GM19397 (cell line): ENCODE results near the gene TTC39B.
"Not testable (repeated sequence)": the region's sequence is repeated elsewhere in the genome, so short reads cannot be mapped to it uniquely, and the experiment has no call there.

ENCODE experiments used
- ATAC-seq: cut with Tn5 transposase; IDR thresholded peaks from one replicate; pipeline ENCODE4 v1.9.1; 2021; ENCODE audit warnings: mild to moderate bottlenecking, moderate library complexity; ENCODE audit not compliant: unreplicated experiment

TTC39B gene

DNA sequence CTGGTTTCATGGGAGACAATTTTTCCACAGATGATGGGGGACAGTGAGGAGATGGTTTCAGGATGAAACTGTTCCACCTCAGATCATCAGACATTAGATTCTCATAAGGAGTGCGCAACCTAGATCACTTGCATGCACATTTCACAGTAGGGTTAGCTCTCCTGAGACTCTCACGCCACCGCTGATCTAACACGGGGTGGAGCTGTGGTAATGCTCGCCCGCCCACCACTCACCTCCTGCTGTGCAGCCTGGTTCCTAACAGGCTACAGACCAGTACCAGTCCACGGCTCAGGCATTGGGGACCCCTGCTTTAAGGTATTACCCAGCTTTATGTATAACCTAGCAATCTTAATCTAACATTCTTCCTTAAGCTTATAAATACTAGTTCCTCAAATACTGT is 35.6 kb downstream of the TTC39B start:
- ATAC-seq, result no peak

DNA sequence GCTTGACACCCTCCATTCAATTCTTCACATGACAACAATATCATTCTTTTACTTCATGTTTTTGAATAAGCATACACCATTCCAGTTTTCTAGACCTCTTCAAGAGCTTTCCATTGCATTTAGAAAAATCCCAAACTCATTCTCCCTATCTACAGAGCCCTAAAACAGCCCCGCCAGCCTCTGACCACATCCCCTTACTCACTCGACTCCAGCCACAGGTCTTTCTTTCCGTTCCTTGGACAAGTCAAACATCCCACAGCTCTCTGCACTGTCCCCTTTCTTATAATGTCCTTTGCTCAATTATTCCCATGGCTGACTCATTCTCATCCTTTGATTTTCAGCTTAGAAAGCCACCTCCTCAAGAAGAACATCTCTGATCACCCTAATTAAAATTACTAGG is 38.2 kb downstream of the TTC39B start:
- ATAC-seq, result no peak

DNA sequence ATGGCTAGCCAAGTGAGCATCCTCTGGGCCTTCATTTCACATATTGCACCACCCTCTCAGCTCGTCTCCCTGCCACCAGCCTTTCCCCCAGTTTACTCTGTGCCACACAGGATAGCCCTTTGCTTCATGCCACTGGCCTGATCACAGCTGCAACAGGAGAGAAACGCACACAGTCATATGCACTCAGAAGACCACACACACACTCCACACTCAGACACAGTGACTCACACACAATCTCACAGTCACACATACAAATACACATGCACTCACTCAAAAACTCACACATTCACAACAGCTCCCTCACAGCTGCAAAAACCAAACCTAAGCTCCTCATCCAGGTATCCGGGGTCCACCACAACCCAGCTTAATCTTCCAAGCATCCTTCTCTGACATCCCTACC is 38.7 kb downstream of the TTC39B start:
- ATAC-seq, result no peak

DNA sequence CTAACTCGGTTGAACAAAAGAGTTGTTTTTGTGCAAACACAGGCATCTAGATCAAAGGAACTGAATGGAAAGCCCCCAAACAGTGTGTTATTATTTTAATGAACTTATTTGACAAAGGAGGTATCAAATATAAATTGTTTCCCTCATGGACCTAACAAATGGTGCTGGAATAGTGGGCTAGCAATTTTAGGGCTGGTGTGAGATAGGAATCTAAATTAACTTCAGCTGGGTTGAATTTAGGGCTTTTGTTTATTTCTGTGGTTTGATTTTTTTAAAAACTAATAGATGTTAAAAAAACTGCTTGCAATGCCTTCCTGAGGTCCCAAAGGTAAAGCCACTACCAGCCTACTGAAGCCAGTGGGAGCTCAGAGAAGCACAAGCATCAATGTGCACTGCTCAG is 42.1 kb downstream of the TTC39B start:
- ATAC-seq, result no peak

DNA sequence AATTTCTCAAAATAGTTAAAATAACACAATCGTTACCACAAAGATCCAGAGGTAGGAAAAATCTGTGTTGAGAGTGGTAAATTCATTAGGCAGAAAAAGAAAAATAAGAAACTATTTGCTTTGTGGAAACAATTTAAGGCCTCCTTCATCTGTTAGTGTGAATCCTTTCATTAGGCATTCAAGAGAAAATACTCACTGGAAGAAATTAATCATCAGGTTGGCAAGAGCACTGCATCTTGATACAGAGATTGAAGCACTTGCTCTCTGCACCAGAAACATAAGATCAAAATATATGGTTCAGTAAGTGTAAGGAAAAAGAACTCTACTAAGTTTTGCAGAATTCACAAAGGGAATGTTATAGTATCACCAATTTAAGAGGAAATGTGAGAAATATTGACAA is 44.4 kb downstream of the TTC39B start:
- no peak for ATAC-seq

DNA sequence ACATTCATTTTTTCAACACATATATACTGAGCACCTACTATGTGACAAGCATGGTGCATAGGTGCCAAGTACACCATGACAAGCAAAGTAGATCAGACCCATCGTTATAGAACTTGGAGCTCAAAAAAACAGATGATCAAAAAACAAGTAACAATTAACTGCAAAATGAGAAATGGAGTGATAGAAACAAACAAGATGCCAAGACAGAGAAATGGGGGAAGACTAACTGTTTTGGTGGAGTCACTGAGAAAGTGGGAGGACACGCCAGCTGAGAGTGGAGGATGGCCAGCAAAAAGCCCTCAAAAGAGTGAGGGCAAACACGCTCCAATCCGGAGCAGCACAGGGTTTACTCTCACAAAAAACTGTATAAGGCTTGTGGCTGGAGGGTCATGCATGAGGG is 50.6 kb downstream of the TTC39B start:
- ATAC-seq, result no peak

DNA sequence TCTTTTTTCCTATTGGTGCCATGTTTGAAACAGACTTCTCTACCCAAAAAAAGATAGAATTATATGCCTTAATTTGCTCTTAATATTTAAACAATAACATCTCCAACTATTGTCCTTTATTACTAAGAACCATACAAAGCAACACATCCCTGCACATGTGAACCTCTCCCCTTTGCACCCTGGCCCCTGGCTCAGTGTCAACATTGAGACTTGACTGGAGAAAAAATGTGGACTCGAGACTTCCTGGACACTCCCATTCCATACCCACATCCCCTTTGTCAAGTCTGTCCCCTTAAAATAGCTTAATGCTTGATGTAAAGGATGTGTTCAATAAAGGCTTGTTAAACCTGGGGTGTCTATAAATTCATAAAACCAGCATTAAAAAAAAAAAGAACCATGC is 53.2 kb downstream of the TTC39B start:
- ATAC-seq, result no peak

DNA sequence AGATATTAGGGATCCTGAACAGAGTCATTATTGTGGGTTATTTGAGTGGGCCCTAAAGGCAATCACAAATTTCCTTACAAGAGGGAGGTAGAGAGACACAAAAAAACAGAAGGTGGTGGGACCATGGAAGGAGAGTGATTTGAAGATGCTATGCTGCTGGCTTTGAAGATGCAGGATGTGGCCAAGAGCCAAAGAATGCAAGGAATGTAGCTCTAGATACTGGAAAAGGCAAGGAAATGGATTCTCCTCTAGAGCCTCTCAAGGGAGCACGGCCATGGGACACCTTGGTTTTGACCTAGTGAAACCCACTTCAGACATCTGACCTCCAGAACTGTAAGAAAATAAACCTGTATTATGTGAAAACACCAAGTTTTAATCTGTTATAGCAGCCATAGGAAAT is 53.8 kb downstream of the TTC39B start:
- ATAC-seq, result no peak

DNA sequence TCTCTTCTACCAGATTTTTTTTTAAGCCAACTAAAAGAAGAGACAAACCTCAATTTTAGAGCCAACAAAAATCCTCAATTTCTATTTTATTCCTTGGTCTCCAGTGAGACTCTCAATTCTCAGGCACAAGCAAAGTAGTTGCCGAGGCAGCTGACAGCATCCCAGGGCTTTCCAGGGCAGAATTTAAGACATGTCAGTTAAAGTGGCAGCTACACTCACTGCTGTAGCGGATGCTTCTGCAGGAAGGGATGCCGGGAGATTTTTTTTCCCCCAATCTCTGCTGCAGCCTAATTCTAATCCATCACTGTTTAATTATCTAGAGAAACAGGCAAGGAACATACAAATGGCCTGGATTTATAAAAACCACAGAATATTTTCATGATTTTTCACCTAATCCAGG is 57.0 kb downstream of the TTC39B start:
- ATAC-seq, result no peak

DNA sequence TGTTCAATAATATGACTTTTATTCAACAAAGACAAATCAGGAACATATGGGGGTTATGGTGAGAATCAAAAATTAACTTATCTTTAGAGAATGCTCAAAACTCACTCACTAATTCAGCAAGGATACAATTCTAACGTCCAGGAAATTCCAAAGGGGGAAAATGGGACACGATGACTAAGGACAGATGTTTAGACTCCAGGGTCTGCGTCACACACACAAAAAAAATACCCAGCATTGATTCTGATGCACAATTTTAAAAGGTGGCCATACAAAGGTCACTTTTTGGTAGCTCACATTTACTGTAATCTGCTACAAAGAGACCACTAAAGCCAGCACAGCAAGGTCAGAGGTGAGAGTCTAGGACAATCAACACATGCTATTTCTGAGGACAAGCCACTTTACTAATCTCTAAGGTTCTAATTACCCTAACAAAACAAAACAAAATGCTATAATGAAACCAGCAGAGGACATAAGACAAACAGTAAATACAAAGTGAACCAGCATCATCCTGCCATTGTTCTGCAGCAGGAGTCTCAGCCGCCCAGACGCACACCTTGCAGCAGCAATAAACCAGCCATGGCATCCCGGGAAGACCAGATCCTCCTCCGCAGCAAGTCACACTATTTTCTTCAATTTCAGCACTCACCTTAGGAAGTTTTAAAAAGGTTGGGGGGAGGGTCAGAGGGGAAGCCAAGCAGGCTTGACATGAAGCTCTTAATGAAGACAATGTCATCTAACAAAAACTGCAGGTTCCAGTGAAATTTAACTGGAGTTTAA is 57.8 kb downstream of the TTC39B start:
- no peak for ATAC-seq

DNA sequence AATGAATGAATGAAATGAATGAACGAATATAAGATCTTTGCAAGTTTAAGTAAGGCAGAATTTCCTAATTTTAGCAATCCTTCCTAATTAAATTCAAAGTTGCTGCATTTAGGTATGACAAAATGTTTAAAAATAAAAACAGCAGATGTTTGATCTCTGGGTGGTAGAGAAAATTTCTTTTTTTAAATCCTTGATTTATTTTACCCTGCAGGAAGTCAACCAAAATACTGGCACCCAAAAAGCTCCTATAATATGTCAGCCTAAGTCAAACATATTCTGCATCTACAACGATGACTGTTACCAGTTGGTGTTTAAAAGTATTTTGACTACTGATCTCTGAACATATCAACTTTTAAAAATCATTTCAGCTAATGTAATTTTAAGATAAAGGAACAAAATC is 58.4 kb downstream of the TTC39B start:
- no peak for ATAC-seq

DNA sequence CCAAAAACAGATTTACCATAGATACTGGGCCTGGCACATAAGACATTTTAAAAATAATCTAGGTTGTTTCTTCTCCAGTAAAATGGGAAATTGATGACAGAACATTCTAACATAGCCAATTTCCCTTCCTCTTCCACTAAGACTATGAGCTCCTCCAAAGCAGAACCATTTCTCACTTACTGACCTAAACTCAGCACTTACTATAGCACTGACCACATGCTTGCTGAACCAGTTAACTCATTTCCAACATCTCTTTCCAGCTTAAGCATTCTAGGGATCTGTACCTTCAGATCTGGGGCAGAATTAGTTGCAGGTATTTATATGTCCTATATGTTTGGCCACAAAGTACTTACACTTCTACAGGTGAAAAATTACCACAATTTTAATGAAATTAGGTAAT is 58.9 kb downstream of the TTC39B start:
- no peak for ATAC-seq

DNA sequence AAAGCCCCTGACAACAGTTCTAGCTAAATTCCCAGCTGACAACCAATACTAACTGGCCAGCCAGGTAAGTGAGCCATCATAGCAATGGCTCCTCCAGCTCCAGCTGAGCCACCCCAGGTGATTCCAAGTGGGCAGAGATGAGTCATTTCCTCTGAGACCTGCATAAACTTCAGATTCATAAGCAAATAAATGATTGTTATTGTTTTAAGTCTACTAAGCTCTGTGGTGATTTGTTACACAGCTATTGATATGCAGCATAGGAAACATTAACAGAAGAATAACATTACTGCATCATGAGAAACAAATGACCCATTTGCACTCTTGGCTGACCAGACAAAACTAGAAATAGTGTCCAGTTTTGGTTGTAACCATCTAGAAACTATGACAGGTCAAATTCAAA is 60.3 kb downstream of the TTC39B start:
- ATAC-seq, result no peak

DNA sequence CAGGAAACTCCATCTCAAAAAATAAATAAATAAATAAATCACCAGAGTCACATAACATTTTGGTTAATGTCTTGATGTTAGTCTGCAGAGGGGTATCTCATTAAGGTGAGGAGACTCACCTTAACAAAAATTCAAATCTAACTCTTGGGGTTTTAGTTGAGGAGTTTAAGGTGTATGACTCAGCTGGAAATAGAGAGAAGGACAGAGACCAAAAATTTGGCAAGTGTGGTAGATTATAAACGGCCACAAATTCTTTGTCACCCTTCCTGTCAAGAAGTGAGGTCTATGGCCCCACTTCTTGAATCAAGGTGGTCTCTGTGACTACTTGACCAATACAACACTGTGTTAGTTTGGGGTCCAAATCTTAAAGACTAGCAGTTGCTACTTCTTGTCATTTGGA is 60.8 kb downstream of the TTC39B start:
- ATAC-seq, result no peak

DNA sequence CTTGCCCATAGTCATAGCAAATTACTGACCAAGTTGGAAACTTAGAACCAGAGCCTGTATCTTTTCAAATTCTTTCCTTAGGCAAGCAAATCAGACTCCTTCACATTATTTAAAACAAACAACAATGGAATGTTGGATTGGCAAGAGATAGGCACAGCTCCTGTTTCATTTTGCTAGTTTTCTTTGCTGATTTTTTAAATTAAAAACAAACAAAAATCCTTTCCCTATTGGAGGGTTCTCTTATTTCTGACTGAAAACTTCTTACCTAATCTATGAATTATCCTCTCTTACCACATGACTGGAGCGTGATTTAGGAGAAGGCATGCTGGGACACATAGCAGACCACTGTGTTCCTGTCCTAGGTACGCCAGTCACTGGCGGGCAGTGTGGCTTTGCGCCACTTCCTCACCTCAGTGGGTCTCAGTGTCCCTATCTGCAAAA is 63.0 kb downstream of the TTC39B start:
- ATAC-seq, result no peak

DNA sequence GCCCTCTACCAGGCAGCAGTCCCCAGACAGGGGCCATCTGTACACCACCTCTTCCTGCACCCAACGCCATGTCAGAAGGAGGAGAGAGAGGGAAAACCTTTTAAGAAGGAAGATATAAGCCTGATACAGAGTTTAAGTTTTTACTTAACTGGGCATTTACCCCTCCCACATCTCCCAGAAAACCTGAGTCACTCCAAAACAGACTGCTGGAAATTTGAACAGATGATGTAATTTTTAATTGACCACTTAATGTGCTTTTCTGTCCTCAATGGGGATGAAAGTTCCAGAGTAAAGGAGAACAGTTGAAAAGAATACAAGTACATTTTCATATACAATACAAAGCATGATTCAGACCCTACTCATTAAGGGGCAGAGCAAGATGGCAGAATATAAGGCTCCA is 63.9 kb downstream of the TTC39B start:
- ATAC-seq, result no peak

DNA sequence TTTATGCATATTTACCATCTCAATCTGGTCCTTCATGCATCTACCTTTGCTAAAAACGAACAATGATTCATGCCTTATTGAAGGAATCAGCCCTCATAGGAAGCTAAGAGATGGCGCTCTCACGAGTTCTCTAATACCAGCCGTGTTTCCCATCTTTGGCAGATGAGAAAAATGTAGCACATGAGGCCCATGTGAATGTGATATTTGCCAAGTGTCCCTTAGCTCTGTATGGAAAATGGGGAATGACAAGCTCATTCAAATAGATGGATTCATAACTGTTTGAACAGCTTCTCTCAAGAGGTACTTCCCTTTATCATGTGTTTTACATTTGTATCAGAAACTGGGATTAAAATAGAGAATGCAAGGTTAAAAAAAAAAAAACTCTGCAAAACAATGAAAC is 66.1 kb downstream of the TTC39B start:
- ATAC-seq, result no peak

DNA sequence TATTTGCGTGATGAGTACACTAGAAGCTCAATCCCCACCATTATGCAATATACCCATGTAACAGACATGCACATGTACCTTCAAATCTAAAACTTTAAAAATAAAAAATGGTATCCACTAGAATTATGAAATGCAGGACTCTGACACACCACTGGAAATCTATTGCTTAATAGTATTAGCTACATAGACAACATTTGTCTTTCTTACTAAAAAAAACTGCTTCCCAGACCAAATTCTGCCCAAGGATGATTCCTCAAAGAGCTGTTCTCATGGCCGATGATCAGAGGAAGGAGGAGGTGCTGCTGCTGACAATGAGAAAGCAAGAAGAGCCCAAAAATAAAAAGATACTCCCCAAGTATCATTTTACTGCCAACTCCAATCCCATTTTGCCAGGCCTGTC is 67.2 kb downstream of the TTC39B start:
- no peak for ATAC-seq

DNA sequence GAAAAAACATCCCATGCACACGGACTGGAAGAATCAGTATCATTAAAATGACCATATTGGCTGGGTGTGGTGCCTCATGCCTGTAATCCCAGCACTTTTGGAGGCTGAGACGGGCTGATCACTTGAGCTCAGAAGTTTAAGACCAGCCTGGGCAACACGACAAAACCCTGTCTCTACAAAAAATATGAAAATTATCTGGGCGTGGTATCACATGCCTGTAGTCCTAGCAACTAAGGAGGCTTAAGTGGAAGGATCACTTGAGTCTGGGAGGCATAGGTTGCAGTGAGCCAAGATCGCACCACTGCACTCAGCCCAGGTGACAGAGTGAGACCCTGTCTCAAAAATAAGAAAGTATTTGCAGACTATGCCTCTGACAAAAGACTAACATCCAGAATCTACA is 68.4 kb downstream of the TTC39B start:
- no peak for ATAC-seq

DNA sequence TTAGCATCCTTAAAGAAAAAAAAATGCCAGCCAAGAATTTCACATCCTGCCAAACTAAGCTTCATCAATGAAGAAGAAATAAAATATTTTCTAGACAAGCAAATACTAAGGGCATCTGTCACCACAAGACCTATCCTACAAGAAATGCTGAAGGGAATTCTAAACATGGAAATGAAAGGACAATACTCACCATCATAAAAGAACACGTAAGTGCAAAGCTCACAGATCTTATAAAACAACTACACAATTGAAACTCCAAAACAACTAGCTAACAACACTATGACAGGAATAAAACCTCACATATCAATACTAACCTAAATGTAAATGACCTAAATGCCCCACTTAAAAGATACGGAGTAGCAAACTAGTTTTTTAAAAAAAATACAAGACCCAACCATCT is 71.4 kb downstream of the TTC39B start:
- ATAC-seq, result no peak

DNA sequence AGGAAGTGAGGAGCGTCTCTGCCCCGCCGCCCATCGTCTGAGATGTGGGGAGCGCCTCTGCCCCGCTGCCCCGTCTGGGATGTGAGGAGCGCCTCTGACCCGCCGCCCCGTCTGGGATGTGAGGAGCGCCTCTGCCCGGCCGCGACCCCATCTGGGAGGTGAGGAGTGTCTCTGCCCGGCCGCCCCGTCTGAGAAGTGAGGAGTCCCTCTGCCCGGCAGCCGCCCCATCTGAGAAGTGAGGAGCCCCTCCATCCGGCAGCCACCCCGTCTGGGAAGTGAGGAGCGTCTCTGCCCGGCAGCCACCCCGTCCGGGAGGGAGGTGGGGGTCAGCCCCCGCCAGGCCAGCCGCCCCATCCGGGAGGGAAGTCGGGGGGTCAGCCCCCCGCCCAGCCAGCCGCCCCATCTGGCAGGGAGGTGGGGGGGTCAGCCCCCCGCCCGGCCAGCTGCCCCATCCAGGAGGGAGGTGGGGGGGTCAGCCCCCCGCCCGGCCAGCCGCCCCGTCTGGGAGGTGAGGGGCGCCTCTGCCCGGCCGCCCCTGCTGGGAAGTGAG is 73.0 kb downstream of the TTC39B start:
- ATAC-seq, result not testable (repeated sequence)

DNA sequence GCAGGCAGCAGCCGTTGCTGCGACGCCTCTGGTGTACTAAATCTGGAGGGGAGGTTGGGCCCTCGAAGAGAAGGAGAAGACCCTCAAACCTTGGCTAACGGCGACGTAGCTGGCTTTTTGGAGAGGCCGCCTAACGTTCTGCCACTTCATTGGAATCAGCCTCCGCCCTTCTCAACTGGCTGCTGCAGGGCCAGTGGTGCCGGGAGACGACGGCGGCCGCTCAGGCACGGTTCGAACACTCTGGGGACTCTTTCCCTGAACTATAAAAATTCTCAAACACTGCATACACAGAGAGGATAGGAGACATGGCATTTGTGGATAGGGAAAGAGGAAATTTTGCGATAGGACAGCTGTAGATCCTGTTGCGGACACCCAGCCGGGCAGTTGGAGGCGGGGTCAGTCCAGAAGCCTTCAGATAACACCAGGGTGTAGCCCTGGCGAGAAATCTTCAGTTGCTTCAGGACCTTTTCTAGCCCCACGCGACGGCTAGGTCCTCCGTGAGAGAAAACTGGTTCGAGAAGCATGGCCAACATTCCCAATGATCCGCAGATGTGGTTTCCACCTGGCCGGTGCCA is 74.2 kb downstream of the TTC39B start:
- not testable (repeated sequence) for ATAC-seq
